ENCODE data around the gene BTNL2. TPM values are rescaled to one million over a fixed set of nuclear protein-coding genes. Genes with fewer than 3 reads are reported as not detected.

Gene BTNL2
- total RNA-seq, 3 donors from 2014 or later (not counting 1 experiment from before 2014, with no cell fraction given), result not detected

DNA sequence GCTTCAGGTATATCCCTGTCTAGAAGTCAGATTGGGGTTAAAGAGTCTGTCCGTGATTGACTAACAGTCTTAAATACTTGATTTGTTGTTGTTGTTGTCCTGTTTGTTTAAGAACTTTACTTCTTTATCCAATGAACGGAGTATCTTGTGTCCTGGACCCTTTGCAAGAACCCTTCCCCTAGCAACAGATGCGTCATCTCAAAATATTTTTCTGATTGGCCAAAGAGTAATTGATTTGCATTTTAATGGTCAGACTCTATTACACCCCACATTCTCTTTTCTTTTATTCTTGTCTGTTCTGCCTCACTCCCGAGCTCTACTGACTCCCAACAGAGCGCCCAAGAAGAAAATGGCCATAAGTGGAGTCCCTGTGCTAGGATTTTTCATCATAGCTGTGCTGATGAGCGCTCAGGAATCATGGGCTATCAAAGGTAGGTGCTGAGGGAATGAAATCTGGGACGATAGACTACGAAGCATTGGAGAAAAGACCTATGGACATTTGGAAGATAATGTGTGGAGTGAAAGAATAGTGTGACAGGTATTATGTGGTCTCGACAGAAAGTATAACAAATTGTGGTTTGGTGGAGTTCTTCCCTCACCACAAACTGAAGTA is 32.7 kb upstream of the BTNL2 start, which contains the start of gene HLA-DRA:
HLA-DRA (plus strand) TSS at position 286 of the 613 bp plus-strand sequence; CDS start at position 350, 64 bp downstream.
- peaks cover 6 to 8% of the 10 kb centered on the region in 2 donors for H3K27me3 Mint-ChIP-seq (ENCODE audit: low read depth in 2 of 2)
- under 1% methylated on average over 9 of the region's 9 CpGs for WGBS (ENCODE audit: insufficient coverage)
- TF ChIP-seq, protein P1, sequence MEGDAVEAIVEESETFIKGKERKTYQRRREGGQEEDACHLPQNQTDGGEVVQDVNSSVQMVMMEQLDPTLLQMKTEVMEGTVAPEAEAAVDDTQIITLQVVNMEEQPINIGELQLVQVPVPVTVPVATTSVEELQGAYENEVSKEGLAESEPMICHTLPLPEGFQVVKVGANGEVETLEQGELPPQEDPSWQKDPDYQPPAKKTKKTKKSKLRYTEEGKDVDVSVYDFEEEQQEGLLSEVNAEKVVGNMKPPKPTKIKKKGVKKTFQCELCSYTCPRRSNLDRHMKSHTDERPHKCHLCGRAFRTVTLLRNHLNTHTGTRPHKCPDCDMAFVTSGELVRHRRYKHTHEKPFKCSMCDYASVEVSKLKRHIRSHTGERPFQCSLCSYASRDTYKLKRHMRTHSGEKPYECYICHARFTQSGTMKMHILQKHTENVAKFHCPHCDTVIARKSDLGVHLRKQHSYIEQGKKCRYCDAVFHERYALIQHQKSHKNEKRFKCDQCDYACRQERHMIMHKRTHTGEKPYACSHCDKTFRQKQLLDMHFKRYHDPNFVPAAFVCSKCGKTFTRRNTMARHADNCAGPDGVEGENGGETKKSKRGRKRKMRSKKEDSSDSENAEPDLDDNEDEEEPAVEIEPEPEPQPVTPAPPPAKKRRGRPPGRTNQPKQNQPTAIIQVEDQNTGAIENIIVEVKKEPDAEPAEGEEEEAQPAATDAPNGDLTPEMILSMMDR (IDR thresholded peaks at IDR 0.05), result no peak
- peaks cover 14% of the 10 kb centered on the region for H3K36me3 ChIP-seq (ENCODE audit: control insufficient read depth, insufficient read depth, low read length)
- peaks cover 9 to 12% of the 10 kb centered on the region in 2 donors for H3K4me1 Mint-ChIP-seq
- intact Hi-C loops (cut with micrococcal nuclease), result no loop called here
- no peaks in the 10 kb centered on the region for H3K9me3 Mint-ChIP-seq
- DNase-seq, result peak in 1 of 2 donors; percentile 86
- H3K4me1 ChIP-seq (ENCODE audit: control insufficient read depth, insufficient read depth, low read length), result peaks cover 6% of the 10 kb centered on the region
- H3K27me3 ChIP-seq (ENCODE audit: control insufficient read depth, insufficient read depth, low read length), result no peaks in the 10 kb centered on the region
- no peaks in the 10 kb centered on the region for H3K9me3 ChIP-seq (ENCODE audit: control insufficient read depth, insufficient read depth, low read length)
- peak within 1 kb of the TSS; percentile 72 for H3K4me3 Mint-ChIP-seq
- no peaks in the 10 kb centered on the region for H3K36me3 Mint-ChIP-seq
- peak; percentile 83 to 96 (median 87) for ATAC-seq
- H3K27ac ChIP-seq (ENCODE audit: low read length), result peak within 1 kb of the TSS; percentile 97
- peak within 1 kb of the TSS; percentile 75 for H3K4me3 ChIP-seq (ENCODE audit: low read length)
- peak within 1 kb of the TSS in 1 of 2 donors; percentile 79 for H3K27ac Mint-ChIP-seq

DNA sequence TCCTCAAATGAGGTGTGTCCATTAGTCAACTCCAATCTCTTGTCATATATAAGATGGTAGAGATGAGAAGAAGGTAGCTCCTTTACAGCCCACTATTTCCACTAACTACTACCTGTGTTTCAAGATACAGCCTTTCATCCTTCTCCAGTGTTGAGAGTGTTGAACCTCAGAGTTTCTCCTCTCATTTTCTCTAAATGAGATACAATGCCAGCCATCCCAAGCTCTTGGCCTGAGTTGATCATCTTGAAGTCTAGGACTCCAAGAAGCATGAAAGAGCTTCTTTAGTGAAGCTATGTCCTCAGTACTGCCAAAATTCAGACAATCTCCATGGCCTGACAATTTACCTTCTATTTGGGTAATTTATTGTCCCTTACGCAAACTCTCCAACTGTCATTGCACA is 32.2 kb upstream of the BTNL2 start:
- no peaks in the 10 kb centered on the region for H3K36me3 Mint-ChIP-seq
- Histone ChIP-seq H3K4me3 (ENCODE audit: low read length) (no peak overlapping the region), H3K4me1 (ENCODE audit: control insufficient read depth, insufficient read depth, low read length) (peaks cover 6% of the 10 kb centered on the region), H3K36me3 (ENCODE audit: control insufficient read depth, insufficient read depth, low read length) (peaks cover 13% of the 10 kb centered on the region), H3K27ac (ENCODE audit: low read length) (peak overlapping the region; percentile 91), H3K9me3 (ENCODE audit: control insufficient read depth, insufficient read depth, low read length) (no peaks in the 10 kb centered on the region), H3K27me3 (ENCODE audit: control insufficient read depth, insufficient read depth, low read length) (no peaks in the 10 kb centered on the region)
- DNase-seq (no peak), ATAC-seq (no peak)
- H3K27ac Mint-ChIP-seq, result peak overlapping the region in 1 of 2 donors; percentile 79
- H3K9me3 Mint-ChIP-seq, result no peaks in the 10 kb centered on the region
- H3K4me1 Mint-ChIP-seq, result peaks cover 9 to 12% of the 10 kb centered on the region in 2 donors
- WGBS (ENCODE audit: insufficient coverage), result 73% methylated on average over 1 of the region's 1 CpG
- peak overlapping the region; percentile 72 for H3K4me3 Mint-ChIP-seq
- TF ChIP-seq, protein P1 (IDR thresholded peaks at IDR 0.05), result no peak
- peaks cover 6 to 8% of the 10 kb centered on the region in 2 donors for H3K27me3 Mint-ChIP-seq (ENCODE audit: low read depth in 2 of 2)
- intact Hi-C loops (cut with micrococcal nuclease), result no loop called here

DNA sequence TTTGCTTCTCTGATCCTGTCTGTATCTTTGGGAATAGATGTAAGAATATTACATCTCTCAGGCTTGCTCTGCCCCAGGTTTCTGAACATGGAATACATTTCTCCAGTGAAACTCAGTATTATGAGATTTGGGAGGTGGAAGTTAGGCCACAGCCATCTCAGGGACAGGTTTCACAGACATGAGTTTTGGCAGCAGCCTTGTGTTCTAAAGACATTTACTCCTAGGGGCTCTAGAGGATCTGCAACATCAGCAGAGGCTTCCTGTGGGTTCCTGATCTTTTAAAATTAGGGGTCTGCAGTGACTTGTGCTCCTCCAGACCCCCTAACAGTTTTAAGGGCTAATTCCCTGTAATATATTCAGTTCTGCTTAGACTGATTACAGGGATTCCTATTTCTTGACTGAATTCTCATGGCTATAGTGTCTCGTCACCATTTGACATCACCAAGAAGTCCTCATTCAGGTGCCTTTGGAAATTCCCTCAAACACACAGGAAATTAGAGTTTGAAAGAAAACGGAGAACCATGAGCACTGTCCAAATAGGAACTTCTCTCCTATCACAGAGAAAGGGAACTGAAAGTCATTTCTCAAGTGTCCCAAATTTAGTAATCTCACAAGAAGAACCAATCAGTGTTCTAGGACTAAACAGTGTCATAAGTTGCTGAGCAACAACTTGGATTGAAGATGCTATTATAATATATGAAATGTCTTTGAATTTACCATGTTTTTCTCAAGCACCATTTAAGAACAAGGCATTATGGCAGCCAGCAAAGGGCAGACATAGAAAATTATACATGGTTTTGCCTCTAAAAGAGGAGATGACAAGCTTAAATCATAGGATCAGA is 30.2 kb upstream of the BTNL2 start:
- Mint-ChIP-seq H3K27me3 (ENCODE audit: low read depth in 2 of 2) (peaks cover 8 to 20% of the 10 kb centered on the region in 2 donors), H3K27ac (no peak overlapping the region), H3K36me3 (no peaks in the 10 kb centered on the region), H3K9me3 (no peaks in the 10 kb centered on the region), H3K4me1 (peaks cover 9 to 12% of the 10 kb centered on the region in 2 donors), H3K4me3 (no peak overlapping the region)
- no peaks in the 10 kb centered on the region for H3K9me3 ChIP-seq (ENCODE audit: control insufficient read depth, insufficient read depth, low read length)
- no peaks in the 10 kb centered on the region for H3K36me3 ChIP-seq (ENCODE audit: control insufficient read depth, insufficient read depth, low read length)
- no peak overlapping the region for H3K4me3 ChIP-seq (ENCODE audit: low read length)
- 23% methylated on average over 2 of the region's 2 CpGs for WGBS (ENCODE audit: insufficient coverage)
- DNase-seq (peak in 1 of 2 donors; percentile 62), ATAC-seq (peak; percentile 42 to 58 (median 50))
- no peaks in the 10 kb centered on the region for H3K27me3 ChIP-seq (ENCODE audit: control insufficient read depth, insufficient read depth, low read length)
- peaks cover 6% of the 10 kb centered on the region for H3K4me1 ChIP-seq (ENCODE audit: control insufficient read depth, insufficient read depth, low read length)
- intact Hi-C loops (cut with micrococcal nuclease), result no loop called here
- TF ChIP-seq, protein P1 (IDR thresholded peaks at IDR 0.05), result no peak
- peak overlapping the region; percentile 91 for H3K27ac ChIP-seq (ENCODE audit: low read length)

All from natural killer cell (primary cell).